ENCODE results near the gene SLC38A10. TPM values are rescaled to one million over a fixed set of nuclear protein-coding genes. Genes with fewer than 3 reads are reported as not detected.

Gene SLC38A10
- total and polyA plus RNA-seq, 4 donors: 26.7 to 76.8 (median 59.1) TPM

DNA sequence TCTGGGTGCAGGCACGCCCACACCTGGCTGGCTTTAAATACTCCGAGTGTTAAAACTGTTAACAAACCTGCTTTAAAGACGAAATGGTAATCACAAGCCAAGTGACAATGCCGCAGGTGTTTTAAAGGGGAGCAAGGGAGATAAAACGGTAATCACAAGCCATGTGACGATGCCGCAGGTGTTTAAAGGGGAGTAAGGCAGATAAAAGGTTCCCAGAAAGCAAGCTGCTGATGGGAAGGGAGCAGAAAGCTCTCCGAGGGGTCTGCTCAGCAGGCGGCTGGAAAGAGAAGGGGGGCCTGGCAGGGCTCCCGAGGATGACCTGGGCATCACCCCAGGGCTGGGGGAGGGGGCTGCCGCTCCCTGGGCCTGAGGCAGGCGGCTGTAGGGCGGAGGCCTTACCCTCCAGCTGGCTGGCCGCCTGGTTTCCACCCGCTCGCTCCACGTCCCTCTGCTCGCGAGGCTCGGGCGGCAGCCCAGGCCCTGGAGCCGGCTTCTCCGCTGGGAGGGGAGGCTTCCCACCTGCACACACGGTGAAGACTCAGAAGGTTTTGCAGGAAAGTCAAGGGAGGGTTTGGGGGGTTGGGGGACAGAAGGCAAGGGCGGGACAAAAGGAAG is 43.9 kb downstream of the SLC38A10 start:
- H3K36me3 ChIP-seq (ENCODE audit: control insufficient read depth, insufficient read depth, low read length): peaks cover 63% of the 10 kb centered on the region
- H3K27me3 ChIP-seq (ENCODE audit: control insufficient read depth, insufficient read depth, low read length): no peaks in the 10 kb centered on the region
- H3K27ac ChIP-seq (ENCODE audit: low read depth, low read length): peak overlapping the region; percentile 54
- peak in 2 of 6 donors; percentile 38 to 66 for DNase-seq (ENCODE audit: low read depth in 4 of 6, low spot score in 6 of 6)
- 47% methylated on average over 20 of the region's 25 CpGs for WGBS (ENCODE audit: insufficient coverage)
- peaks cover 50% of the 10 kb centered on the region for H3K4me1 ChIP-seq (ENCODE audit: control insufficient read depth, insufficient read depth, low read length)
- H3K9me3 ChIP-seq (ENCODE audit: control insufficient read depth, insufficient read depth, low read length): no peaks in the 10 kb centered on the region
- H3K4me3 ChIP-seq (ENCODE audit: low read depth, low read length): no peak overlapping the region

DNA sequence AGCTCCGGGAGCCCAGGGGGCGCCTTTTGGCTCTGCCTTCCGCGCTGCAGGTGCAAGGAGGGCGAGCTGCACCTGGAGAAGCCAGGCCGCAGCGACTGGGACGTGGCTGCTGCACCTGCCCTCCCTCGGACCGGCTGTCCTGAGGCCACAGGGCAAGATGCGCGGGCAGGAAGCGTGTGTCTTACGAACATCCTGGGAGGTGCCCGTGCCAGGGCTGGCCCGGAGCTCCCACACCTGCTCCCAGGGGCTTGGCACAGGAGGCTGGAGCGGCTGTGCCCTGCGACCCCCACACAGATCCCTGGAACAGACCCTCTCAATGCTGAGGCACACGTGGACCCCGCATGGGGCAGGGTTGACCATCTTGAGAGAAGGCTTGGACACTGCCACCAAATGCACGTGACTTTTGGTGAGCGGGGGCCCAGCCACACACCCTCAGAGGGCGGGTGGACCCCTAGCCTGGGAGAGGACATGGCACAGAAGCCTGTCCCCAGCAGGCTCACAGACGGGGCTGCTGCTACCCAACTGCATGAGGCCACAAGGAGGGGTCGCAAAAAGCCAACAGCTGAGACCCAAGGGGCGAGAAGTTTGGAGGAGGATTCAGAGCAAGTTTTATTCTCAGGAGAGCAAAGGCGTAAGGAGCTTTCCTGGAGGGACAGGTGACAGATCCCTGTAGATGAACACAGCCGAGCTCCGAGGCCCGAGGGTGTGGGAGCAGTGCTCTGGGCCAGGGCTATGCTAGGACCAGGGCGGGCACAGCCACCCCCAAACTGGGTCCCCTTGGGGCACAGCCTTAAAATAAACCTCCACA is 44.6 kb downstream of the SLC38A10 start:
- Histone ChIP-seq H3K27me3 (ENCODE audit: control insufficient read depth, insufficient read depth, low read length) (no peaks in the 10 kb centered on the region), H3K27ac (ENCODE audit: low read depth, low read length) (no peak overlapping the region), H3K4me3 (ENCODE audit: low read depth, low read length) (no peak overlapping the region), H3K36me3 (ENCODE audit: control insufficient read depth, insufficient read depth, low read length) (peaks cover 67% of the 10 kb centered on the region), H3K9me3 (ENCODE audit: control insufficient read depth, insufficient read depth, low read length) (no peaks in the 10 kb centered on the region), H3K4me1 (ENCODE audit: control insufficient read depth, insufficient read depth, low read length) (peaks cover 43% of the 10 kb centered on the region)
- DNase-seq (ENCODE audit: low read depth in 4 of 6, low spot score in 6 of 6): no peak
- 90% methylated on average over 31 of the region's 31 CpGs for WGBS (ENCODE audit: insufficient coverage)

DNA sequence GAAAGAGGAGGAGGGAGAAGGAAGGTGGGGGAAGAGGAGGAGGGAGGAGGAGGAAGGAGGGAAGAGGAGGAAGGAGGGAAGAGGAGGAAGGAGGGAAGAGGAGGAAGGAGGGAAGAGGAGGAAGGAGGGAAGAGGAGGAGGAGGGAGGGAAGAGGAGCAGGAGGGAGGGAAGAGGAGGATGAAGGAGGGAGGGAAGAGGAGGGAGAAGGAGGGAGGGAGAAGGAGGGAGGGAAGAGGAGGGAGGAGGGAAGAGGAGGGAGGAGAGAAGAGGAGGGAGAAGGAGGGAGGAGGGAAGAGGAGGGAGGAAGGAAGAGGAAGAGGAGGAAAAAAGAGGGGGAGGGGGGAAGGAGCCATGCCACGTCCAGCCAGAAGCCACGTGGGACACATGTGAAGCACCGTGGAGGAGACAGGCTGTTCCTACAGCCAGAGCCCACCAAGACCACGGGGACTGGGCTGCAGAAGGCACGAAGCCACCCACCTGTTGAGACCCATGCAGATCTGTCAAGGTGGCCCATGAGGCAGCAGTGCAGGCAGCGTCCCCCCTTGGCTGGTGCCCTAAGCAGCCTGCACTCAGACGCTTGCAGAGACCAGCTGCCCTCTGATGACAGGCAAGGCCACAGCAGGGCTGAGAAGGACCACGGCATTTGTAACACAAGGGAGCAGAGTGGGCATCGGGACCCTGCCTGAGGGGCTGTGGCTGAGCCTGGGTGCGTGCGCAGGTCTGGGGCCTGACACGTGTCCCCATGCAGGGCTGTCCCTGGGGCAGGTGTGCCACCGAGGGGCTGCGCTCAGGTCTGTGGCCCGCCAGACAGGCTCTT is 45.7 kb downstream of the SLC38A10 start:
- DNase-seq (ENCODE audit: low read depth in 4 of 6, low spot score in 6 of 6): peak in 2 of 6 donors; percentile 31 to 58
- 92% methylated on average over 15 of the region's 15 CpGs for WGBS (ENCODE audit: insufficient coverage)
- Histone ChIP-seq H3K4me3 (ENCODE audit: low read depth, low read length) (no peak overlapping the region), H3K36me3 (ENCODE audit: control insufficient read depth, insufficient read depth, low read length) (peaks cover 78% of the 10 kb centered on the region), H3K9me3 (ENCODE audit: control insufficient read depth, insufficient read depth, low read length) (no peaks in the 10 kb centered on the region), H3K27ac (ENCODE audit: low read depth, low read length) (no peak overlapping the region), H3K4me1 (ENCODE audit: control insufficient read depth, insufficient read depth, low read length) (peaks cover 37% of the 10 kb centered on the region), H3K27me3 (ENCODE audit: control insufficient read depth, insufficient read depth, low read length) (no peaks in the 10 kb centered on the region)

DNA sequence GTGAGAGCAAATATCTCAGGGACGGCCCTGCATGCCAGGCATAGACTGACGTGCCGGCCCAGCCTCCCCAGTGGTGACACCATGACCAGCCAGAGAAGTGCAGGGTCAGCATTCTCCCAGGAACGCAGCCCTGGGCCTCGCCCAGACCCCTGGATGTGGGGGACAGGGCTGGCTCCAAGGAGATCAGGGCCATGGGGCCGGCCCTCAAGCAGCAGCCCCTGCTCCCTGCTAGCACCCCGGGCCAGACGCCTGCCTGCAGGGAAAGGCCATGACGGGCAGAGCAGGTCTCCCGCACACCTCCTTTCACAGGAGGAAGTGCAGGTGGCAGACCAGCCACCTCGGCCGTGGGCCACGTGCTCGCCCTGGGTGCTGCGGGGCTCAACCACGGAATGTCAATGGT is 46.5 kb downstream of the SLC38A10 start:
- 80% methylated on average over 16 of the region's 16 CpGs for WGBS (ENCODE audit: insufficient coverage)
- Histone ChIP-seq H3K9me3 (ENCODE audit: control insufficient read depth, insufficient read depth, low read length) (no peaks in the 10 kb centered on the region), H3K27me3 (ENCODE audit: control insufficient read depth, insufficient read depth, low read length) (no peaks in the 10 kb centered on the region), H3K4me1 (ENCODE audit: control insufficient read depth, insufficient read depth, low read length) (peaks cover 39% of the 10 kb centered on the region), H3K4me3 (ENCODE audit: low read depth, low read length) (no peak overlapping the region), H3K36me3 (ENCODE audit: control insufficient read depth, insufficient read depth, low read length) (peaks cover 81% of the 10 kb centered on the region), H3K27ac (ENCODE audit: low read depth, low read length) (no peak overlapping the region)
- DNase-seq (ENCODE audit: low read depth in 4 of 6, low spot score in 6 of 6): no peak

DNA sequence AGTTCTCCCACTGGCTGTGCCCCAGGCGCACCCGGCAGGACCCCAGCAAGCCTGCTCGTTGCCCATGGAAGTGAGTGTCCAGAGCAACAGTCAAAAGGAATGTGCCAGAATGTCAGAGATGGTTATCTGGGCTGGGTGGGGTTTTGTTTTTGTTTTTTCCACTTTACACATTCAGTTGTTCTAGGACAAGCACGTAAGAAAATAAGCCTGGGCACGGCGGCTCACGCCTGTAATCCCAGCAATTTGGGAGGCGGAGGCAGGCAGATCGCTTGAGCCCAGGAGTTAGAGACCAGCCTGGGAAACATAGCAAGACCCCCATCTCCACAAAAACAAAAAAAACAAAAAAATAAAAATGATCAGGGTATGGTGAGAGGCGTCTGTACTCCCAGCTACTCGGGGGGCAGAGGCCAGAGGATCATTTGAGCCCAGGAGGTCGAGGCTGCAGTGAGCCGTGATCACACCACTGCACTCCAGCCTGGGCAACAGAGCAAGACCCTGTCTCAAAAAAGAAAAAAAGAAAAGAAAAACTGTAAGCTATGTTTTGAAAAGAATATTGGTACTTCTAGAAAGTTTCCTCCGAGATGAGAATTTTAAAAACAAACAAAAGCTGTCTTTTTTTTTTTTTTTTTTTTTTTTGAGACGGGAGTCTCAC is 47.6 kb downstream of the SLC38A10 start:
- H3K9me3 ChIP-seq (ENCODE audit: control insufficient read depth, insufficient read depth, low read length): no peaks in the 10 kb centered on the region
- DNase-seq (ENCODE audit: low read depth in 4 of 6, low spot score in 6 of 6): no peak
- H3K27me3 ChIP-seq (ENCODE audit: control insufficient read depth, insufficient read depth, low read length): no peaks in the 10 kb centered on the region
- peaks cover 39% of the 10 kb centered on the region for H3K4me1 ChIP-seq (ENCODE audit: control insufficient read depth, insufficient read depth, low read length)
- 91% methylated on average over 10 of the region's 15 CpGs for WGBS (ENCODE audit: insufficient coverage)
- no peak overlapping the region for H3K27ac ChIP-seq (ENCODE audit: low read depth, low read length)
- H3K36me3 ChIP-seq (ENCODE audit: control insufficient read depth, insufficient read depth, low read length): peaks cover 84% of the 10 kb centered on the region
- no peak overlapping the region for H3K4me3 ChIP-seq (ENCODE audit: low read depth, low read length)

DNA sequence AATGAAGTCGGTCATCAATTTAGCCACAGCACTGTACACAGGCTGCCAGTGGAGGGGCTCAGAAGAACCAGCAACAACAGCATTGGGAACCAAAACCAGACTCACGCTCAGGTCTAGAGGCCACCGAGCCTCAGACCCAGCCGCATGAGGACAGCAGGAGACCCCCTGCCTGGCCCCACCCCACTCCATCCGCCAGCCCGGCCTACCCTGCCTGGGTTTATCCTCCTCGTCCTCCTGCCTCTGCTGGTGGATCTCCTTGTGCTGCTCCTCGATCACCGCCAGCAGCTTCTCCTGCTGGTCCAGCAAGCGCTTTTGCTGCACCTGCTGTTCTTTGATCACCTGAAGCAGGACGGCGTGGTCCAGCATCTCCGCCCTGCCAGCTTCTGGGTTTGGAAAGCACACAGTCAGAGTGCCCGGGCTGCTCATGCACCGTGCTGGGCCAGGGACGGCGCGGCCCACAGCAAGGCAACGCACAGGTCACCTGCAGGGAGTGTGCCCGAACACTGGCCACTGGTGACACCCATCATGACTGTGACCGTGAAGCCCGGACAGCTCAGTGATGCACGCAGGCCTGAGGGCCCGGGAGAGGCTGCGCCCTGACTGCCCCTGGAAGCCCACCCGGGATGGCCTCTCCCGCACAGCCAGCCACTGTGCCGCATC is 48.3 kb downstream of the SLC38A10 start:
- no peaks in the 10 kb centered on the region for H3K9me3 ChIP-seq (ENCODE audit: control insufficient read depth, insufficient read depth, low read length)
- peaks cover 35% of the 10 kb centered on the region for H3K4me1 ChIP-seq (ENCODE audit: control insufficient read depth, insufficient read depth, low read length)
- 87% methylated on average over 28 of the region's 28 CpGs for WGBS (ENCODE audit: insufficient coverage)
- no peak for DNase-seq (ENCODE audit: low read depth in 4 of 6, low spot score in 6 of 6)
- H3K27me3 ChIP-seq (ENCODE audit: control insufficient read depth, insufficient read depth, low read length): no peaks in the 10 kb centered on the region
- no peak overlapping the region for H3K27ac ChIP-seq (ENCODE audit: low read depth, low read length)
- H3K36me3 ChIP-seq (ENCODE audit: control insufficient read depth, insufficient read depth, low read length): peaks cover 82% of the 10 kb centered on the region
- no peak overlapping the region for H3K4me3 ChIP-seq (ENCODE audit: low read depth, low read length)

DNA sequence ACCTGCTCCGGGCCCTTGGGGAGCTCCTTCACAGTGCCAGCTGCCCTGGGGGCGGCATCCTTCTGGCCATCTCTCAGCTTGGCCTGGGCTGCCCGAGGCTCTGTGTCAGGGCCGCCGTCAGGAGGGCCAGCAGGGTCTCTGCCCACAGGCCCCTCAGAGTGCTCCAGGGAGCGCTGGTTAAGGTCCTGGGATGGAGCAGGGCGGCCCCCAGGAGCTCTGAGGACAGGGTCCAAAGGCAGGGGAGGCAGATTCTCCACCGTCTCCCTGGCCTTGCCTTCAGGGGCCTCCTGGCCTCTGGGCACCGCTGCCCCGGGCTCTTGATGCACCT is 48.8 kb downstream of the SLC38A10 start:
- Histone ChIP-seq H3K4me1 (ENCODE audit: control insufficient read depth, insufficient read depth, low read length) (peaks cover 35% of the 10 kb centered on the region), H3K27me3 (ENCODE audit: control insufficient read depth, insufficient read depth, low read length) (no peaks in the 10 kb centered on the region), H3K4me3 (ENCODE audit: low read depth, low read length) (no peak overlapping the region), H3K27ac (ENCODE audit: low read depth, low read length) (no peak overlapping the region), H3K36me3 (ENCODE audit: control insufficient read depth, insufficient read depth, low read length) (peaks cover 82% of the 10 kb centered on the region), H3K9me3 (ENCODE audit: control insufficient read depth, insufficient read depth, low read length) (no peaks in the 10 kb centered on the region)
- DNase-seq (ENCODE audit: low read depth in 4 of 6, low spot score in 6 of 6): no peak
- WGBS (ENCODE audit: insufficient coverage): 85% methylated on average over 9 of the region's 10 CpGs

DNA sequence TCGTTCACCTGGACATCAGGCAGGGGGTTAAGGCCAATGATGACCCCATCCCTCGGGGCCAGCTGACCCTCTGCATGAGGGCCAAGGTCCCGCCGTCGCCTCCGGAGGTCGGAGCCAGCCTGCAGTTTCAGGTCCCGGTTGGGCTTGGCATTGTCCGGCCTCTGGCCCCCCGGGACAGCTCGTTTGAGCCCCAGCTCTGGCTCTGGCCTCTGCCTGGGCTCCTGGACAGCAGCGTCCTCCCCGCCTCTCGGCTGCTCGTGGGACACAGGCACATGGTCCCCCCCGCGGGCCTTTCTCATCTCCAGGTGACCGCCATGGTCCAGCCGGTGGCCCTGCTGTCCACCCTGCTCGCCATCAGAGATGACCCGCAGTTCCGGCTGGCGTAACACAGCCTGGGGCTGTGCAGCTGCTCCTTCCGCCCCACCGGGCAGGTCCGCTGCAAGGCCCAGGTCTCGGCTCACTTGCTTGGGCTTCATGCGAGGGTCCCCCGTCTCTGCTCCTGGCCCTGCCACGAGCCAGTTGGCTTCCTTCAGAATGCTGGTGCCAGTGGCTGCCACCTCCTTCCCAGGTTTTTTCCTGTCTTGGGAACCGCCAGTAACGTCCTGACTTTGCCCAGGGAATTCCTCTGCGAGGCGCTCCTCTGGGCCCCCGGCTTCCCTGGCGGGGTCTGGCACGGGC is 49.3 kb downstream of the SLC38A10 start:
- H3K4me1 ChIP-seq (ENCODE audit: control insufficient read depth, insufficient read depth, low read length): peaks cover 34% of the 10 kb centered on the region
- H3K36me3 ChIP-seq (ENCODE audit: control insufficient read depth, insufficient read depth, low read length): peaks cover 82% of the 10 kb centered on the region
- no peak for DNase-seq (ENCODE audit: low read depth in 4 of 6, low spot score in 6 of 6)
- no peak overlapping the region for H3K27ac ChIP-seq (ENCODE audit: low read depth, low read length)
- H3K9me3 ChIP-seq (ENCODE audit: control insufficient read depth, insufficient read depth, low read length): no peaks in the 10 kb centered on the region
- no peaks in the 10 kb centered on the region for H3K27me3 ChIP-seq (ENCODE audit: control insufficient read depth, insufficient read depth, low read length)
- 76% methylated on average over 37 of the region's 37 CpGs for WGBS (ENCODE audit: insufficient coverage)
- H3K4me3 ChIP-seq (ENCODE audit: low read depth, low read length): no peak overlapping the region
